Measurements from ENCODE around the gene CLDN18.
A peak's percentile ranks its signal among the peaks of the same experiment; 100 is the strongest.

CLDN18 gene

GRCh38 chr3:138062037-138062436 lies 52.1 kb downstream of the CLDN18 start:
- no peak for DNase-seq (ENCODE audit: low read depth in 2 of 3, low spot score in 1 of 3)

- no peak for DNase-seq (ENCODE audit: low read depth in 2 of 3, low spot score in 1 of 3)
These were observed 52.7 kb downstream of the CLDN18 start for GRCh38 chr3:138062626-138063025.

- no peak for DNase-seq (ENCODE audit: low read depth in 2 of 3, low spot score in 1 of 3)
These were observed 53.5 kb downstream of the CLDN18 start for GRCh38 chr3:138063416-138063815.

GRCh38 chr3:138065949-138066348 lies 56.0 kb downstream of the CLDN18 start:
- DNase-seq (ENCODE audit: low read depth in 2 of 3, low spot score in 1 of 3) = no peak

- peak in 2 of 3 donors; percentile 33 to 44 for DNase-seq (ENCODE audit: low read depth in 2 of 3, low spot score in 1 of 3)
These were observed 56.4 kb downstream of the CLDN18 start for GRCh38 chr3:138066383-138066782.

GRCh38 chr3:138066972-138067371 lies 57.0 kb downstream of the CLDN18 start:
- DNase-seq (ENCODE audit: low read depth in 2 of 3, low spot score in 1 of 3) = no peak

GRCh38 chr3:138068046-138068445 lies 58.1 kb downstream of the CLDN18 start:
- DNase-seq (ENCODE audit: low read depth in 2 of 3, low spot score in 1 of 3) = no peak

- DNase-seq (ENCODE audit: low read depth in 2 of 3, low spot score in 1 of 3) = peak; percentile 60 to 79 (median 78)
These were observed 58.7 kb downstream of the CLDN18 start for GRCh38 chr3:138068579-138069174.

GRCh38 chr3:138070006-138070405 lies 60.0 kb downstream of the CLDN18 start:
- no peak for DNase-seq (ENCODE audit: low read depth in 2 of 3, low spot score in 1 of 3)

GRCh38 chr3:138072796-138073195 lies 62.8 kb downstream of the CLDN18 start:
- DNase-seq (ENCODE audit: low read depth in 2 of 3, low spot score in 1 of 3) = no peak

GRCh38 chr3:138078096-138078495 lies 68.1 kb downstream of the CLDN18 start:
- no peak for DNase-seq (ENCODE audit: low read depth in 2 of 3, low spot score in 1 of 3)

GRCh38 chr3:138078901-138079344 lies 69.0 kb downstream of the CLDN18 start:
- no peak for DNase-seq (ENCODE audit: low read depth in 2 of 3, low spot score in 1 of 3)

- DNase-seq (ENCODE audit: low read depth in 2 of 3, low spot score in 1 of 3) = no peak
These were observed 69.9 kb downstream of the CLDN18 start for GRCh38 chr3:138079901-138080300.

GRCh38 chr3:138081371-138082084 lies 71.6 kb downstream of the CLDN18 start:
- DNase-seq (ENCODE audit: low read depth in 2 of 3, low spot score in 1 of 3) = no peak

GRCh38 chr3:138082085-138082991 lies 72.4 kb downstream of the CLDN18 start:
- DNase-seq (ENCODE audit: low read depth in 2 of 3, low spot score in 1 of 3) = peak in 1 of 3 donors; percentile 13

- no peak for DNase-seq (ENCODE audit: low read depth in 2 of 3, low spot score in 1 of 3)
These were observed 73.0 kb downstream of the CLDN18 start for GRCh38 chr3:138082992-138083386.

All from stimulated activated CD4-positive, alpha-beta T cell treated with anti-CD3 and anti-CD28 coated beads, Interleukin-12 subunit alpha, Interleukin-12 subunit beta, amount 100 ng/mL, for 48 hours (primary cell).